Measurements from ENCODE around the gene TUSC1.

- TF ChIP-seq TAF1 (IDR thresholded peaks at IDR 0.05; ENCODE audit: borderline replicate concordance, low read depth, low read length) = no peak
- TF ChIP-seq POLR2A (IDR thresholded peaks at IDR 0.05; ENCODE audit: low read depth, low read length) = no peak
- TF ChIP-seq POLR2AphosphoS5 (IDR thresholded peaks at IDR 0.05; ENCODE audit: low read depth, low read length) = no peak
Observed at GRCh38 chr9:25703701-25704357, 25.6 kb upstream of the TUSC1 start.
